A673 (cell line): ENCODE data around the gene CDK14.
"Not testable (repeated sequence)": the region's sequence is repeated elsewhere in the genome, so short reads cannot be mapped to it uniquely, and the experiment has no call there.

ENCODE experiments used
- CTCF ChIP-seq: fragments of 300-800, 200-600 bp; sonication (generic); conservative IDR thresholded peaks from 2 replicates; pipeline ENCODE4 v1.5.1; 2017; ENCODE audit warnings: low read depth, mild to moderate bottlenecking, antibody characterized with exemption, low read length, moderate library complexity, mixed read lengths
- EZH2 ChIP-seq: fragments of 200-600 bp; sonication (generic); IDR thresholded peaks from 2 replicates; pipeline ENCODE4 v1.6.1; 2017; ENCODE audit warnings: borderline replicate concordance, low read depth, mild to moderate bottlenecking, mixed read lengths, antibody characterized with exemption, low read length; ENCODE audit not compliant: poor library complexity, severe bottlenecking

- TF ChIP-seq CTCF, result 0 out of 2 replicates have a peak, but pooled peaks have one; percentile 17
- TF ChIP-seq EZH2, result not testable (repeated sequence)
These were observed 332.7 kb downstream of the CDK14 start for GRCh38 chr7:90928700-90929424.
